ENCODE measurements around the gene KDM5C.

KDM5C gene

GRCh38 chrX:53251307-53251706, 26.3 kb upstream of the KDM5C start:
- no peak for DNase-seq (ENCODE audit: low spot score)

GRCh38 chrX:53250556-53250955, 25.5 kb upstream of the KDM5C start:
- DNase-seq (ENCODE audit: low spot score): no peak

- DNase-seq (ENCODE audit: low spot score): no peak
Measured at GRCh38 chrX:53249408-53250042, 24.5 kb upstream of the KDM5C start.

GRCh38 chrX:53247928-53248327, 22.9 kb upstream of the KDM5C start:
- DNase-seq (ENCODE audit: low spot score): no peak

- no peak for DNase-seq (ENCODE audit: low spot score)
Measured at GRCh38 chrX:53246231-53246630, 21.2 kb upstream of the KDM5C start.

- DNase-seq (ENCODE audit: low spot score): no peak
Measured at GRCh38 chrX:53244610-53245009, 19.6 kb upstream of the KDM5C start.

GRCh38 chrX:53242310-53242709, 17.3 kb upstream of the KDM5C start:
- no peak for DNase-seq (ENCODE audit: low spot score)

GRCh38 chrX:53241558-53241957, 16.6 kb upstream of the KDM5C start:
- DNase-seq (ENCODE audit: low spot score): no peak

- DNase-seq (ENCODE audit: low spot score): no peak
Measured at GRCh38 chrX:53239474-53239873, 14.5 kb upstream of the KDM5C start.

- DNase-seq (ENCODE audit: low spot score): no peak
Measured at GRCh38 chrX:53237056-53237455, 12.0 kb upstream of the KDM5C start.

- DNase-seq (ENCODE audit: low spot score): no peak
Measured at GRCh38 chrX:53236025-53236679, 11.1 kb upstream of the KDM5C start.

- no peak for DNase-seq (ENCODE audit: low spot score)
Measured at GRCh38 chrX:53235566-53235965, 10.6 kb upstream of the KDM5C start.

GRCh38 chrX:53234484-53234883, 9.5 kb upstream of the KDM5C start:
- DNase-seq (ENCODE audit: low spot score): no peak

- DNase-seq (ENCODE audit: low spot score): no peak
Measured at GRCh38 chrX:53233536-53233935, 8.5 kb upstream of the KDM5C start.

- no peak for DNase-seq (ENCODE audit: low spot score)
Measured at GRCh38 chrX:53230116-53230515, 5.1 kb upstream of the KDM5C start.

- no peak for DNase-seq (ENCODE audit: low spot score)
Measured at GRCh38 chrX:53227224-53227765, 2.3 kb upstream of the KDM5C start.

- DNase-seq (ENCODE audit: low spot score): no peak
Measured at GRCh38 chrX:53223955-53224859, 800 bp downstream of the KDM5C start.

GRCh38 chrX:53223068-53223693, 1.8 kb downstream of the KDM5C start:
- DNase-seq (ENCODE audit: low spot score): no peak

GRCh38 chrX:53211391-53211978, 13.5 kb downstream of the KDM5C start:
- DNase-seq (ENCODE audit: low spot score): no peak

GRCh38 chrX:53196678-53197077, 28.3 kb downstream of the KDM5C start:
- DNase-seq (ENCODE audit: low spot score): no peak

GRCh38 chrX:53195401-53195800, 29.6 kb downstream of the KDM5C start:
- DNase-seq (ENCODE audit: low spot score): no peak

All from SK-N-DZ (cell line).